Measurements from ENCODE around the gene COL18A1. TPM values are rescaled to one million over a fixed set of nuclear protein-coding genes. Genes with fewer than 3 reads are reported as not detected.

COL18A1 gene
- total RNA-seq, 4 donors from 2014 or later: 124 to 224 (median 173) TPM

GRCh38 chr21:45504516-45505415 lies 99.8 kb downstream of the COL18A1 start:
- no peaks in the 10 kb centered on the region for H3K27me3 ChIP-seq
- H3K4me1 ChIP-seq: no peaks in the 10 kb centered on the region
- H3K9me3 ChIP-seq: no peaks in the 10 kb centered on the region
- H3K36me3 ChIP-seq: peaks cover 0 to 47% (median 0%) of the 10 kb centered on the region in 3 donors
- DNase-seq (ENCODE audit: low spot score in 2 of 2): no peak
- no peak overlapping the region for H3K27ac ChIP-seq
- no peak overlapping the region for H3K4me3 ChIP-seq
- TF ChIP-seq EP300 (IDR thresholded peaks at IDR 0.05) (no peak), CTCF (IDR thresholded peaks at IDR 0.05) (no peak), POLR2A (IDR thresholded peaks at IDR 0.05) (no peak)
- WGBS, 2 donors: 78 to 79% methylated on average over 21 to 29 of the region's 41 CpGs

GRCh38 chr21:45505416-45506021 lies 100.6 kb downstream of the COL18A1 start:
- no peak overlapping the region for H3K4me3 ChIP-seq
- H3K27me3 ChIP-seq: no peaks in the 10 kb centered on the region
- DNase-seq (ENCODE audit: low spot score in 2 of 2): no peak
- no peak for TF ChIP-seq POLR2A (IDR thresholded peaks at IDR 0.05)
- TF ChIP-seq EP300 (IDR thresholded peaks at IDR 0.05): no peak
- no peak for TF ChIP-seq CTCF (IDR thresholded peaks at IDR 0.05)
- H3K9me3 ChIP-seq: no peaks in the 10 kb centered on the region
- H3K36me3 ChIP-seq: peaks cover 0 to 54% (median 0%) of the 10 kb centered on the region in 3 donors
- no peaks in the 10 kb centered on the region for H3K4me1 ChIP-seq
- WGBS, 2 donors: 84% methylated on average over 19 to 32 of the region's 33 CpGs
- no peak overlapping the region for H3K27ac ChIP-seq

GRCh38 chr21:45506241-45506817 lies 101.4 kb downstream of the COL18A1 start:
- DNase-seq (ENCODE audit: low spot score in 2 of 2): no peak
- H3K36me3 ChIP-seq: peaks cover 0 to 61% (median 0%) of the 10 kb centered on the region in 3 donors
- WGBS, 2 donors: 84 to 91% methylated on average over 16 to 22 of the region's 22 CpGs

GRCh38 chr21:45506836-45507522 lies 102.0 kb downstream of the COL18A1 start:
- Histone ChIP-seq H3K36me3 (peaks cover 0 to 67% (median under 1%) of the 10 kb centered on the region in 3 donors), H3K27me3 (no peaks in the 10 kb centered on the region), H3K4me3 (no peak overlapping the region), H3K4me1 (no peaks in the 10 kb centered on the region), H3K9me3 (no peaks in the 10 kb centered on the region), H3K27ac (no peak overlapping the region)
- no peak for DNase-seq (ENCODE audit: low spot score in 2 of 2)
- TF ChIP-seq EP300 (IDR thresholded peaks at IDR 0.05): no peak
- TF ChIP-seq CTCF (IDR thresholded peaks at IDR 0.05): no peak
- no peak for TF ChIP-seq POLR2A (IDR thresholded peaks at IDR 0.05)
- 65 to 86% methylated on average over 5 to 7 of the region's 13 CpGs for WGBS, 2 donors

More at GRCh38 chr21:45506241-45506817, 101.4 kb downstream of the COL18A1 start:
- Histone ChIP-seq H3K27ac (no peak overlapping the region), H3K4me1 (no peaks in the 10 kb centered on the region), H3K27me3 (no peaks in the 10 kb centered on the region), H3K9me3 (no peaks in the 10 kb centered on the region), H3K4me3 (no peak overlapping the region)
- TF ChIP-seq EP300 (IDR thresholded peaks at IDR 0.05) (no peak), CTCF (IDR thresholded peaks at IDR 0.05) (no peak), POLR2A (IDR thresholded peaks at IDR 0.05) (no peak)
